Activated naive CD4-positive, alpha-beta T cell treated with anti-CD3 and anti-CD28 coated beads, Interleukin-2, amount 50 U/mL, for 16 hours (primary cell): ENCODE data around the gene ITIH6.
"Not testable (repeated sequence)": the region's sequence is repeated elsewhere in the genome, so short reads cannot be mapped to it uniquely, and the experiment has no call there.

Experiments
- DNase-seq: peaks from one replicate; pipeline ENCODE4 v3.0.0-alpha.2; 2020

The ITIH6 gene

GRCh38 chrX:54794795-54795194 is 3.3 kb downstream of the ITIH6 start:
- no peak for DNase-seq

DNA sequence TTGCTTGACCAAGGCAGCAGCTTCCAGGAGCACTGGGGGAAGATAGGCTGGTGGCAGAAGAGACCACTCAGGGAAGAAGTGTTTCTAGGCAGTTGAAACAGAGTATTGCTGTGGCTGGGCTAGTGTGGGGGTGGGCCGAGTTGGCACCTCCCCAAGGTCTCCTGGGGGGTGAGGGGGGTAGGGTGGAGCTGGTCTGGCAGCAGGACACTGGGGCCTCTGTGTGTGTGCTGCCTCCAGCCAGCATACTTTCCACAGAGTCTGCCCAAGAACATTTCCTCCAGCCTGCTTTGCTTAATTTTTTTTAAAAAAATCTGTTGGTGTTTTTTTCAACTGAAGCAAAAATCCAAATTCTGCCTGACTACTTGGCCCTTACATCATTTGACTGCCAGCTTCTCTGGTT is 4.0 kb downstream of the ITIH6 start:
- DNase-seq, result no peak

DNA sequence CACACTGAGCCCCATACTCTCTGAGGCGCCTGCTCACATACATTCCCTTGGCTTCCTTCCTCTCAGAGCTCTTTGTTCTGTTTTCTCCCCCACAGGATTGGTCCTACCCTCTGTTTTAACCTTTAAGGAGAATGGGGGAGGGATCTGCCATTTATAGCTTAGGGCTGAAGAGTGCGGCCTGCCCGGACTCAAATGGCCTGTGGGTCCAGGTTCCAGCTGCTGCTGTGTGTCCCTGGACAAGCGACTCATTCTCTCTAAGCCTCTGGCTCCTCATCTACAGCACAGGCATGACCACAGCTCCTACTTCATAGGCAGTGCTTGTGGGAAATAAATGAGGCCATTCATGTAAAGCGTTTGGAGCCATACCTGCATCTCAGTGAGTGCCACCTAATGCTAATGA is 8.7 kb downstream of the ITIH6 start:
- not testable (repeated sequence) for DNase-seq

DNA sequence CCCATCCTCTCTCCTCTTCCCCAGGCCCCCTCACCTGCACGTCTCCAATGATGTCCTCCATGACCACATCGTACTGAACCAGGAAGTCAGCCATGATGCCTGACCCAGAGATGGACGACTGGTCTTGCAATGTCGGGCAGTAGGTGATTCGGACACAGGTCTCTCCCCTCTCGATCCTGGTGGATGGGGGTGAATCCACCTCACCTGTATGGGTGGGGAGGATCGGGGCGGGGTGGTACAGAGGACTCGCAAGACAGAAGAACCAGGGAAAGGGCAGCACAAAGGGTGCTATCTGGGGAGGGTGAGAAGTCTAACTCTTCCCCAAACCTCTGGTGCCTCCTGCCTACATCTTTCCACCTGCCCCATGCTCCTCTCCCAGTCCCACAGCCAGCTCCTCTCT is 9.6 kb downstream of the ITIH6 start:
- no peak for DNase-seq

GRCh38 chrX:54786967-54787366 is 11.1 kb downstream of the ITIH6 start:
- DNase-seq, result peak; percentile 43

- DNase-seq, result no peak
These were observed 12.2 kb downstream of the ITIH6 start for GRCh38 chrX:54785901-54786300.

- no peak for DNase-seq
These were observed 20.9 kb downstream of the ITIH6 start for GRCh38 chrX:54776987-54777672.

- no peak for DNase-seq
These were observed 22.0 kb downstream of the ITIH6 start for GRCh38 chrX:54776061-54776460.

DNA sequence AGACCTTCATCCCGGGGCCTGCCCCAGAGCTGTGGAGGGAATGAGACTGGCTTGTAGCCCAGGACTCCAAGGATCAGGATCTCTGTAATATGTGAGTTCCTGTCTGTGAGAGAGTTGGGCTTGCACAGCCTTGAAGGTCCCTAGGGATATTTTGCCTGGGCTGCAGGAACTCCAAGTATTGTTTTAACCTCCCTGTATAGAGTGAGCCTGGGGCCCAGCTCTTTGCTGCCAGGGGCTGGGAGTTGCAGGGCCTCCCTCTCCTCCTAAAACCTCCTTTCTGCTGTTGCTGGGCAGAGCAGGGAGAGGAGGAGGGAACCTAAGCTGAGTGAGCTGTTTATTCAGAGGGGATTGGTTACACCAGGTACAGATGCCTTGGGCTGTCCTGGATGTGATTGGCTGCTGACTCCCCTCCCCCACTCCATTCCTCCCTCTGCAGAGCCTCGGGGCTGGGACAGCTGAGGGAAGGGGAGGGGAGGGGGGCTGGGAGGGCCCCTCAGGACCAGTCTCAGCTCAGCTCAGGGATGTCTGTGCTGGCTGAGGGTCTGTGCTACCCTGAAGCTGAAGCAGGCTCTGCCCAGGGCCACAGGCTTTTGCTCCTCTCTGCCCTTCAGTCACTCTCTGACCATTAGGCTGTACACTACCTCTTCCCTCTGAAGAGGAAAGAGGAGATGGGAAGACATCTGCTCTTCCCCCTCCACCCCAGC is 23.5 kb downstream of the ITIH6 start:
- not testable (repeated sequence) for DNase-seq

DNA sequence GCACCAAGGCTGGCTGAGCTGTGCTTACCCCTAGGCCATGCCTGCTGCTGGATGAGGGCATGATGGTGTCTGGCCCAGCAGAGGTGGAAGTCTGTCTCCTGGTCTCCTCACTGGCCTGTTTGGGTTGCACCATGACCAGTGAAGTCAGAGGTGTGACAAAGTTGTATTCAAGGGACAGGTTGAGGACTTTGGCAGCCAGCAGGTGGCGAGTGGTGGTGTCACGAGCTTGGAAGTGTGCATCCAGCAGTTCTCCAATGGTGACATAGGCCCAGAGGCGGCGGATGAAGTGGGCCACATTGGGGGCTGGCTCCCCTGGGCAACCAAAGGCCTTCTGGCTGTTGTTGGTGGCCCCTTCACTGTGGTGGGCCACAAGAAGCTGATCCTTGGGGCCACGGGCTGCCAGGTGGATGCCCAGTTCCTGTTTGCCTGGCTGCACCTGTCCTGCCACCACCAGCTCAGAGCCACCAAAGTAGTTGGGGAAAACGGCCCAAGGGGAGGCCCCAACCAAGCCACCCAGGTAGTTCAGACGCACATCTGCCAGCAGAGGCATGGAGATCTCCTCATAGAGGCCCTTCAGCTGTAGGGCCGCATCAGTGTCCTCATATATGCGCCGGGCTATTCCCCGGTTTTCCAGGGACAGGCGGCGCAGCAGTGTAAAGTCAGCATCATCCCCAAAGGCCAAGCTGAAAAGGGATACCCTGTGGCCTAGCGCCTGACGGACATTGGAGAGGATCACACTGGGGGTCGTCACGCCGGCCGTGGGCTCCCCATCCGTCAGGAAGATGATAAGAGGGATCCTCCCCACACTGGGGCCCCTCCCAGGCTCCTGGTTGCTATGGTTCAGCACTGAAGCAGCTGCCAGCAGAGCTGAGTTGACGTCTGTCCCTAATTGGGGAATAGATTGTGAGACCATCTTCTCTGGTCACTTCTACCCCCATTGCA is 39.7 kb downstream of the ITIH6 start:
- no peak for DNase-seq

DNA sequence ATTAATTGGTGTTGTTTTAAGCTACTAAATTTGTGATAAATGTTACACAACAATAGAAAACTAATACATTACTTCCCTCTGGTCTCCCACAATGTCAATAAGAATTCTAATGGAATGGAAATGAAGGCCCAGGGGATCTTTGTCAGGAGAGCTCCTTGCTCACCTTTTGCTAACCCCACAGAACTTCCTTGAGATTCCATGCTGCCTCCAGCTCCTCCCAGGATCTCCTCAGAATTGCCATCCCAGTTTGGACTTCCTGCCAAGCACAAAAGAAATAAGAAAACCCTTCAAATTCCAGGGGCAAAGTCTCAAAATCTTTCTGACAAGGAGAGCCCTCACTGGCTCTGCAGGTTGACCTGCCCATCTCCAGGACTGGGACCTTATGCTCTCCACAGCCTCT is 43.2 kb downstream of the ITIH6 start:
- DNase-seq, result no peak

DNA sequence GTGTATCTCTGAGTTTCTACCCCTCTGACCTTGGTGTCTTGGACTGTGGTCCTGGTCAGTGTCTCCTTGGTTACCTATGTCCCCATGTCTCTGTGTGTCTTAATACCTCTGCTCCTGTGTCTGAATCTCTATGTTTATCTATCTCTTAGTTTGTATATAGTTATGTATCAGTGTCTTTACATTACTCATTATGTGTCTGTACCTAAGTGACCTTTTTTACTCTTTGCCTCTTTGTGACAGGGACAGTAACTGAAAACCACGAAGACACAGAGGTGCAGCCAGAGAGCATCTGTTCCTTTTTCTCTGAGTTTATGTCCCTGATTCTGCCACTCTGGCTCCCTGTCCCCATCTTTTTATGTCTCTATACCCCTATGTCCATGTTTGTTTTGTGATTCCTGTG is 49.4 kb downstream of the ITIH6 start:
- no peak for DNase-seq

DNA sequence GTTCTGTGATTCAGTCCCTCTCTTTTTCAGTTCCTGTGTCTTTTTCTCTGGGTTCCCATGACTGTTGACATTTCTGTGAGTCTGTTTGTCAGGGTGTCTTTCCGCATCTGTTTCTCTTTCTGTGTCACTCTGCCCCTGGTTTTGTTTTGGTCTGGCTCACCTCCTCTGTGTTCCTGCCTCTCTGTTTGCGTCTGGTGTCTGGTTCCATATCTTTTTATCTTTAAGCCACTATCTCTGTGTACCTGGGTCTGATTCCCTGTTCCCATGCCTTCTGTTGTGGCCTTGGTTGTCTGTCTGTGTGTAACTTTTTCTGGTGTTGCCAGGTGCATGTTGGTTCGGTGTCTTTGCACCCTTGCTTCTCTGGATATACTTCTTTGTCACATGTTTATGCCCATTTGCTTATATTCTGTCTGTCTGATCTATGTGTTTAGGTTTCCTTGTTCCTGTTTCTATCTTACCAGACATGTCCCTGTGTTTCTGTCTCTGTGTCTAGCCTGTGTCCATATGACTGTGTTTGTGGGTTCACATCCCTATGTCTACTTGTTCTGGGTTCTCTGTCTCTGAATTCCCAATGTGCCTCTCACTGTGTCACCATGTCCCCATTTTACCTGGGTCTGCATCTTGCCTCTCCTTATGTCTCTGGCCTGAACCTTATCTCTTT is 50.2 kb downstream of the ITIH6 start:
- DNase-seq, result no peak

DNA sequence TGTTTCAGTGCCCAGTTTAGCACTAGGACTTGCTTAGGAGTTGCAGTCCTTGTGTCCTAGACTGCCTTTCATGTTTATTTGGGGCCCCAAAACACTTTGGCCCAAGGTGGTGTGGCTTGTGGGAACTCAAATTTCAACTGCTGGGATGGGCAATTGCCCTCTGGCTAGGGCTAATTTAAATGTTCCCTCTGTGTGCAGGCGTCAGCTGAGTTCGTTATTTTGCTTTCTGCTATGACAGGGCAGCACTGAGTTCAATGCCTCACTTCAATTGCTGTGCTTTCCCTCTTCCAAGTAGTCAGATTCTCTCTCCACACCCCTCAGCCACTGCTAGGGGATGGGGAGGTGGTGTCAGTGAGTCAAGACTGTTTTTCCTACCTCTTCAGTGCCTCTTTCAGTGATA is 51.1 kb downstream of the ITIH6 start:
- no peak for DNase-seq

- DNase-seq, result no peak
These were observed 52.4 kb downstream of the ITIH6 start for GRCh38 chrX:54745676-54746075.

DNA sequence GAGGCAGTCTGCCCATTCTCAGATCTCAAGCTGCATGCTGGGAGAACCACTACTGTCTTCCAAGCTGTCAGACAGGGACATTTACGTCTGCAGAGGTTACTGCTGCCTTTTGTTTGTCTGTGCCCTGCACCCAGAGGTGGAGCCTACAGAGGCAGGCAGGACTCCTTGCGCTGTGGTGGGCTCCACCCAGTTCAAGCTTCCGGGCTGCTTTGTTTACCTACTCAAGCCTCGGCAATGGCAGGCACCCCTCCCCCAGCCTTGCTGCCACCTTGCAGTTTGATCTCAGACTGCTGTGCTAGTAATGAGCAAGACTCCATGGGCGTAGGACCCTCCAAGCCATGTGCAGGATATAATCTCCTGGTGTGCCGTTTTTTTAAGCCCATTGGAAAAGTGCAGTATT is 59.5 kb downstream of the ITIH6 start:
- not testable (repeated sequence) for DNase-seq

DNA sequence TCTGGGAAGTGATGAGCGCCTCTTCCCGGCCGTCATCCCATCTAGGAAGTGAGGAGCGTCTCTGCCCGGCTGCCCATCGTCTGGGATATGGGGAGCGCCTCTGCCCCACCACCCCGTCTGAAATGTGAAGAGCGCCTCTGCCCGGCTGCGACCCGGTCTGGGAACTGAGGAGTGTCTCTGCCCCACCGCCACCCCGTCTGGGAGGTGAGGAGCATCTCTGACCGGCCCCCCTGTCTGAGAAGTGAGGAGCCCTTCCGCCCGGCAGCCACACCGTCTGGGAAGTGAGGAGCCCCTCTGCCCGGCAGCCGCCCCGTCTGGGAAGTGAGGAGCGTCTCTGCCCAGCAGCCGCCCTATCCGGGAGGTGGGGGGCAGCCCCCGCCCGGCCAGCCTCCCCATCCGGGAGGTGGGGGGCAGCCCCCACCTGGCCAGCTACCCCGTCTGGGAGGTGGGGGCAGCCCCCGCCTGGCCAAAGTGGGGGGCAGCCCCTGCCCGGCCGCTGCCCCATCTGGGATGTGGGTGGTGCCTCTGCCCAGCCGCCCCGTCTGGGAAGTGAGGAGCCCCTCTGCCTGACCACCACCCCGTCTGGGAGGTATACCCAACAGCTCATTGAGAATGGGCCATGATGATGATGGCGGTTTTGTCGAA is 61.6 kb downstream of the ITIH6 start:
- not testable (repeated sequence) for DNase-seq

DNA sequence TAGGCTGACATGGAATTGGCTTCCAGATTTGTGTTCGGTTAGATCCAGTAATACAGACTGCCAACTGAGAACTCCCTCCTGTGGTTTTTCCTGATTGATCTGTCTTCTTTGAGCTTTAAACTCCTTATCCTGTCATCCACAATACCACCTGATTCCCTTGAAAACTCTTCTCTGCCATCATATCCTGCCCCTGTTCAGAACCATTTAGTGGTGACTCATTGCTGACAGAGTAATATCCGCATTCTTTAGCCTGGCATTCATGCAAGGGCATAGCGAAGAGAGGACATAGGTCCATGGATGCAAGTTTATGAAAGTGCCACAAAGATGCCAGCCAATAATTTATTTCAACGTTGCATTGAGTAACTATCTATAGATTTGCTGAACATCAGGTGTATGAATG is 76.6 kb downstream of the ITIH6 start:
- DNase-seq, result no peak

DNA sequence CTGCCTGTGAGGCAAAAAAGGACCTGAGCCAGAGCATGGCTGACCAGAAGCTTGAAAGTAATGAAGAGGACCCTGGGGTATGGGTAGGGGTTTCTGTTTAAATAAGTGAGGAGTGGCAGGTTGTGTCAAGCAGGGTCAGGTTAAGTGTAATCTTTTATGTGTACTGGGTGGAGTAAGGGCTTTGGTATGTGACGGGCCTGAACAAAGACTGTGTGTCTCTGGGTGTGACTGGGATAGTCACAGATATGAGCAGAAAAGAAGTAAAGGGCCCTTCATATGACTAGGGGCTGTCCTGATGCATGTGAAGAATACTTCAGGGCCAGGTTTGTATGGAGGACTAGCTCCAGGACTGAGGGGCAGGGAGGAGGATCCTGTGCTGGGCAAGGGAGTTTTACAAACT is 82.4 kb downstream of the ITIH6 start:
- no peak for DNase-seq

- no peak for DNase-seq
These were observed 83.6 kb downstream of the ITIH6 start for GRCh38 chrX:54714424-54714823.

GRCh38 chrX:54711735-54712134 is 86.3 kb downstream of the ITIH6 start:
- no peak for DNase-seq

- DNase-seq, result no peak
These were observed 87.1 kb downstream of the ITIH6 start for GRCh38 chrX:54710920-54711319.

GRCh38 chrX:54708404-54708803 is 89.7 kb downstream of the ITIH6 start:
- DNase-seq, result no peak
